HG02642 (cell line): ENCODE measurements around the gene FXYD7.
"Not testable (repeated sequence)": the region's sequence is repeated elsewhere in the genome, so short reads cannot be mapped to it uniquely, and the experiment has no call there.

ENCODE experiments used
- ATAC-seq: cut with Tn5 transposase; IDR thresholded peaks from one replicate; pipeline ENCODE4 v1.9.1; 2021; ENCODE audit warnings: mild to moderate bottlenecking; ENCODE audit not compliant: unreplicated experiment, poor library complexity

FXYD7 gene

DNA sequence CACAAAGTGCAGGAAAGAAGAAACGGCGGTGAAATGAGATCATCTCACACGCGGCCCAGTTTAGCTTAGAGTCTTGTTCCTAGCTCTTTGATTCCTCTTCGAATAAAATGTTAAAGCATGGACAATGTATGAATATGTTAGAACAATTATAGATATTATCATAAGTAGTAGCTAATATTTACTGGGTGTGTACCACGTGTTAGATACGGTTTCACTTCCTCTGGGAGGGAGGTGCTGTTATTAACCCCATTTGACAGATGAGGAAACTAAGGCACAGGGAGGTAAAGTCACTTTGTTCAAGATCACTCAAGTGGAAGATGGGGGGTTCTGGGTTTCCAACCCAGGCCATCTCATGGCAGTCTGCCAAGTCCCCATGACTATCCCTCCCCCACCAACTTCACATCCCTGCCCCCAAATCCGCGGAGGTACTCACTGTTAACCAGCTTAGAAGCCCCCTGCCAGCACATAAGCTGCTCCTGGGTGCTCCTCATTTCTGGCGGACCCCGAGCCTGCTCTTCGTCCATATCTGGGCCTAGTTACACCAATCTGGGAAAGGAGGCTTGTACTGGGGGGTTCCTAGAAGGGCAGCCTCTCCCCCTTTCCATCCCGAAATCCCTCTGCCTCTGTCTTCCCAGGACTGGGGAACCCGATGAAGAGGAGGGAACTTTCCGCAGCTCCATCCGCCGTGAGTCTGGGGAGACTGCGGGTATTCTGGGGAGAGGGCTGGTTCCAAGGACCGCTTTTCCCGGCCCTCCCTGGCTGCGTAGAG lies 1.0 kb upstream of the FXYD7 start:
- ATAC-seq: no peak

DNA sequence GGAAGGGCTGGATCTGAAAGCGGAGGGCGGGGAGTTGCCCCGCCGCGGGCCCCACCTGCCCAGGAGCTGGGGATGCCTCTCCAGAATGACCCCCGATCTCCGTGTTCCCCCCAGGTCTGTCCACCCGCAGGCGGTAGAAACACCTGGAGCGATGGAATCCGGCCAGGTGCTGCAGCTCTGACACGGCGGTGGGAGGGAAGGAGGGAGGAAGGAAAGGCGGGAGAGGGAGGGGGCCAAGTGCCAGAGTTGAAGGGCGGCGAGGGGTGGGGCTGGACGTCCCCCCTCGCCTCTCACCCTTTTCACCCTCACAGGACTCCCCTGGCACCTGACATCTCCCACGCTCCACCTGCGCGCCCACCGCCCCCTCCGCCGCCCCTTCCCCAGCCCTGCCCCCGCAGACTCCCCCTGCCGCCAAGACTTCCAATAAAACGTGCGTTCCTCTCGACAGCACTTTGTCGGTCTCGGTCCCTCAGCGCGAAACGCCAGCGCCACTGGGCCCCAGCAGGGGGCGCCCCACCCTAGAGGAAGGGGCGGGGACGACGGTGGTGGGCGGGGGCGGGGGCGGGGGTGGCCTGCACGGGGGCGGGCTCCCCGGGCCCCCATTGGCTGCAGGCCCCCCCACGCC lies 337 bp upstream of the FXYD7 start:
- no peak for ATAC-seq

DNA sequence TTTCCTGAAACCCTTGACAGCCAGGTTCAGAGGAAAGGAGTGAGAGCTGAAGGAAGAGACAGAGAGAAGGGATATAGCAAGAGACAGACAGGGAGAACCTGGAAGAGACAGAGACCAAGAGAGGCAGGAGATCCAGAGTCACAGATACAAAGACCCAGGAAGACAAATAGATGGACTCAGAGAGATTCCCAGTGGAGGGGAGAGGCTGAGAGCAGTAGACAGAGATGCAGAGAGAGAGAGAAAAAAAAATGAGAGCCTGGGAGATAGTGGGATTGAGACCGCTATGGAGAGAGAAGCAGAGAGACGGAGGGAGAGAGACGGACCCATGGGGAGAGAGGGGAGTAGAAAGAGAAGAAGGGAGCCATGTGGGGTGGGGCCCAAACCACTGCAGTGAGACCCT lies 763 bp downstream of the FXYD7 start:
- no peak for ATAC-seq

DNA sequence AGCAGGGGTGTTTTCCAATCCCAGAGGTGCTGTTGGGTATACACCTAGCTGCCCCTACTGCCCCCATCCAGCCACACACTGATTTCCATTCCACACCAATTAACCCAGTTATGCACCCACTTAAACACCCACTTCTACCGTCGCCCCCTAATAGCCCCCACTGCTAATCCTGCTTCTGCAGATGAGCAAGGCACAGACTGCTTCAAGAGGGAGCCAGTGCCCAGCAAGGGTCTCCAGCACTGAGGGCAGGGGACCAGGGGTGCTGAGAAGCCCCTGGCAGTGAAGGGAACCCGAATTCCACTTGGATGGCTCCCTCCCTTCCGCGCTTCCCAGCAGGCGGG lies 1.2 kb downstream of the FXYD7 start:
- no peak for ATAC-seq

DNA sequence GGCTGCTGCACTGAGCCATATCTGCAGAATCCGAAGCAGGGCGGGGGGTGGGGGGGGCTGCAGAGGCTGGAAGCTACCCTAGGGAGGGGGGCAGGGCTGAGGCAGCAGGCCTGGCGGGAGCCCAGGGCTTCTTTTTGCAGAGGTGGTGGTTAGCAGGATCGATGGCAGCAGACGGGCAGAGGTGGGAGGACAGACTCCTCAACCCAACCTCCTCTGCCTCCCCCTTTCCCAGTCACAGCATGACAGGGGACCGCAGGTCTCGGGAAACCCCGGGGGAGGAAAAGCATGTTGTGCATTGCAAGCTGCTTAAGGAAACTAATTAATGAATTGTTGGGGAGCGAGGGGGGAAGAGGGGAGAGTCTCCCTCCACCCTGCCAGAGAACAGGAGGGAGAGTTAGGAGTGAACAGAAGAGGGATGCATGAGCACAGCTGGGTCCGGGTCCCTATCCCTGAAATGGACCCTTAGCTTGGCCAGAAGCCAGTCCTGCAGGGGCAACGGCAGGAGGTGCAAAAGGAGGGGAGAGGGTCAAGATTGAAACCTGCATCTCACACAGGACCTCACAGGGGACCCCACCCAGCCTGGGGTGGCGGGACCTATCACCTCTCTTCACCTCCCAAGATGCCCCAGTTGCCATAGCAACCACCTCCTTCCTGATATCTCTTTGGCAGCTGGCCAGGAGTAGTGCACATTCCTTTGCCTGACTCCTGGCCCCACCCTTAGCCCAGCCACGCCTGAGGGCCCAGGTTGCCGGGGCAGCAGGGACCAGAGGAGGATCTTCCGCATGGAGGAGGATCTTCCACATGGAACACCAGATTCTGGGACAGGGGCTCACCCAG lies 1.8 kb downstream of the FXYD7 start:
- no peak for ATAC-seq

DNA sequence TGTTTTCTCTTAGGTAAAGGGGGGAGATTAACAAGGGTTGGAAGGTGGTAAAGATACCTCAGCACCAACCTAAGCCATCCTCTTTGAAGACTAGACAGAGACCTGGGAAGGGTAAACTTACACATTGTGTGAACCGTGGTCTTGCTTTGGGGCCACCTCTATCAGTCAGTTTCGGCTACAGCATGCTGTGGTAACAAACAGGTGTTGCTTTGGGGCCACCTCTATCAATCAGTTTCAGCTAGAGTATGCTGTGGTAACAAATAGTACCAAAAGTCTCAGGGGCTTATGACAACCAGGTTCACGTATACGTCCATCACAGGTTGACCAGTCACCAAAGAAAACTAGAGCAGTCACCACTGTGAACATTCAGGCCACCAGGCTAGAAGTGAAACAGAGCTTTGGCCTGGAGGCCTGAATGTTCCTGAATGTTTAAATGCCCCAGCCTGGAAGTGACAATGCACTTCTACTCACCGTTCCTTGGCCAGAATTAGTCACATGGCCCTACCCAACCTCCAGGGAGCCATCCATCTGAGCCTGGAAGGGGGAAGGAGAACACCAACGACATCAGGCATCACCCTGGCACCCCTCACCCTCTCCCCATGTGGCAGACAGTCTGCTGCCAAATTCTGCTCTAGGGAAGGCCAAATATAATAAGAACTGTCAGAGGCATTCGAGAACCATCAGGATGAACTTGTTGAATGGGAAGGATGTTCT lies 3.8 kb downstream of the FXYD7 start:
- ATAC-seq: no peak

DNA sequence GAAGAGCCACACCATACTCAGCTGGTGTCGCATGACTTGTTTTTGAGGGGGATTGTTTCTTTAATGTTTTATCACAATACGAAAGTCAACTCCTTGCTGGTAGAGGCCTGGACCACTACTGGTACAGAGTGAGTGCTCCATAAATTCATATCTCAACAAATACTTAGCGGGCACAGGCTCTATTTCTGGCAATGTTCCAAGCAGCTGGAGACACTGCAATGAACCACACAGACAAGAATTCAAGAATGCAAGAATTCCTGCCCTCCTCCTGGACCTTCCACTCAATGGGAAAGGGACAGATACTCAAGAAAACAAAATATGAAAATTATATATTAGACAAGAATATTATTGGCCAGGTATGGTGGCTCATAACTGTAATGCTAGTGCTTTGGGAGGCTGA lies 6.4 kb downstream of the FXYD7 start:
- no peak for ATAC-seq

DNA sequence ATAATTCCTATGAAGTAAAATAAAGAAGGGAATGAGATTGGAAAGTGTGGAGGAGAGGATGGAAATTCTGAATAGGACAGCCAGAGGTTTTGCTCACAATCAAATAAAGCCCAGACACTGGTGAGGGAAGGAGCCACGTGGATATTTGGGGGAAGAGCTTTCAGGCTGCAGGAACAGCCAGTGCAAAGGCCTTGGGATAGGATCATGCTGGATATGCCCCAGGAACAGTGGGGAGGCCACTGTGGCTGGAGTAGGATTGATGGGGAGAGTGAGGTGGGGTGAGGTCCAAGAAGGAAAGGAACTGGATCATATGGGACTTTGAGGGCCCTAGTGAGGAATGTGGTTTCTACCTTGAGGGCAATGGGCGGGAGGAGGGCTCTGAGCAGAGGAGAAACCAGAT lies 7.4 kb downstream of the FXYD7 start:
- ATAC-seq: no peak

DNA sequence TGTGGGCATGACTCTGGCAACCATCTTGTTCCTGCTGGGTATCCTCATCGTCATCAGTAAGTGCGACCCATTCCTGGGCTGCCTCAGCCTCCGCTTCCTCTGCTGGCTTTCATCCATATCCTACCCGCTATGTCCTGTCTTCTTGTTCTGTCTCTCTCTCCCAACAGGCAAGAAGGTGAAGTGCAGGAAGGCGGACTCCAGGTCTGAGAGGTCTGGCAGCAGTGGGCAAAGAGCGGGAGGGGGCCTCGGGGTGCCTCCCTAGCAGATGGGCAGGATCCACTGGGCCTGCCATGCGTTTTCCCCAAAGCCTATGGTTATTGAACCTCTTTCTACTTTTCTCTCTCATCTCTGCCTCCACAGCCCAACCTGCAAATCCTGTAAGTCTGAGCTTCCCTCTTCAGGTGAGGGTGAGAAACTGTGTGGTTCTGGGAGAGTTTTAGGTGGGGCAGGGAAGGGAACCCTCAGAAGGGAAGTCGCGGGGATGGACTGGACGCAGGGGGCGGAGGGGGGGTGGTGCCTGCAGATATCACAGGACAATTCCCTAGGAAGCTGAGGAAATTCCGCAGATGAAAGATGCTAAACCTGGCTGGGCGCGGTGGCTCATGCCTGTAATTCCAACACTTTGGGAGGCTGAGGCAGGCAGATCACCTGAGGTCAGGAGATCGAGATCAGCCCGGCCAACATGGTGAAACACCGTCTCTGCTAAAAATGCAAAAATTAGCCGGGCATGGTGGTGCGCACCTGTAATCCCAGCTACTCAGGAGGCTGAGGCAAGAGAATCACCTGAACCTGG lies 8.4 kb downstream of the FXYD7 start:
- ATAC-seq: no peak

DNA sequence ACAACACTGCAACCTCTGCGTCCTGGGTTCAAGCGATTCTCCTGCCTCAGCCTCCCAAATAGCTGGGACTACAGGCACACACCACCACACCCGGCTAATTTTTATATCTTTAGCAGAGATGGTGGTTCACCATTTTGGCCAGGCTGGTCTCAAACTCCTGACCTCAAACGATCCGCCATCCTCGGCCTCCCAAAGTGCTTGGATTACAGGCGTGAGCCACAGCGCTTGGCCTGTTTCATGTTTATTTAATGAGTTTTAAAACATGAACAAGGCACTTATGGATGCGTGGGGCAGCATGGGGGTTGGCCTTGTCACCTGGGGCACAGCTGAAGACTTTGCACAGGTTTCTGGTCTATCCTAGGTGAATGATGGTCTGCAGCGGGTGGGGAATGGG lies 10.1 kb downstream of the FXYD7 start:
- ATAC-seq: not testable (repeated sequence)

DNA sequence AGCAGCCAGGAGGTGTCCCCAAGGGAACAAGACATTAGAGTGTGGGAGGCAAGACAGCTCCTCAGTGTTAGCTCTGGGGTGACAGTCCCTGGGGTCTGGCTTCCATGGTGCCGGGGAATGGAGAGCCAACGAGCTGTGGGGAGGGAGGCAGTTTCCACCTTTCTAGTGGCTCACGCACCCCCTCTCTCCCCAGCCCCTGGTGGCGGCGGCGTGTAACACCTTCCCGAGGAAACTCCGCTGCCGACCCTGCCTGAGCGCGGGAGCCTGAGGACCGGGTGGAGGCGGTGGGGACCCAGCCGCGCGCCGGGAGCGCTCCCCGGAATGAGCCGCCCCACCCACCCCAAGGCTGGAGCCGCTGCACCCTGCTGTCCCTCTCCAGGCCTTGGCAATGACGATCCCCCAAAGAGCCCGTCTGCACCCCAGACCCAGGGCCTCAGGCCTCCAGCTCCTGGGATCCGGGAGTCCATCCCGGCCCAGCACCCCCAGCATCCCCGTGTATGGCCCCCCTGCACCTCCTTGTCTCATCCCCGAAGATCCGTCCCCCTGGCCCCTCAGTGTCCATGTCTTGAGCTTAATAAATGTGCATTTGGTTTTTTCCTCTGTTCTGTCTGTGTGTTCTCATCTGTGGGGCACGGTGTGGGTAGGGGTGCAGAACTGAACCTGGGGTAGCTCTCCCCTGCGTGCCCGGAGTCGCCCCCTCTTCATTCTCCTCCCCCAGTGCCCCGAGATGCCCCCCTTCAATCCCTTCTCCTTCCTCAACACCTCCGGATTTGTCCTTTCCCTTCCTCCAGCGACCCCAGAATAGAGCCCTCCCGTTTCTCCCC lies 10.9 kb downstream of the FXYD7 start:
- no peak for ATAC-seq

DNA sequence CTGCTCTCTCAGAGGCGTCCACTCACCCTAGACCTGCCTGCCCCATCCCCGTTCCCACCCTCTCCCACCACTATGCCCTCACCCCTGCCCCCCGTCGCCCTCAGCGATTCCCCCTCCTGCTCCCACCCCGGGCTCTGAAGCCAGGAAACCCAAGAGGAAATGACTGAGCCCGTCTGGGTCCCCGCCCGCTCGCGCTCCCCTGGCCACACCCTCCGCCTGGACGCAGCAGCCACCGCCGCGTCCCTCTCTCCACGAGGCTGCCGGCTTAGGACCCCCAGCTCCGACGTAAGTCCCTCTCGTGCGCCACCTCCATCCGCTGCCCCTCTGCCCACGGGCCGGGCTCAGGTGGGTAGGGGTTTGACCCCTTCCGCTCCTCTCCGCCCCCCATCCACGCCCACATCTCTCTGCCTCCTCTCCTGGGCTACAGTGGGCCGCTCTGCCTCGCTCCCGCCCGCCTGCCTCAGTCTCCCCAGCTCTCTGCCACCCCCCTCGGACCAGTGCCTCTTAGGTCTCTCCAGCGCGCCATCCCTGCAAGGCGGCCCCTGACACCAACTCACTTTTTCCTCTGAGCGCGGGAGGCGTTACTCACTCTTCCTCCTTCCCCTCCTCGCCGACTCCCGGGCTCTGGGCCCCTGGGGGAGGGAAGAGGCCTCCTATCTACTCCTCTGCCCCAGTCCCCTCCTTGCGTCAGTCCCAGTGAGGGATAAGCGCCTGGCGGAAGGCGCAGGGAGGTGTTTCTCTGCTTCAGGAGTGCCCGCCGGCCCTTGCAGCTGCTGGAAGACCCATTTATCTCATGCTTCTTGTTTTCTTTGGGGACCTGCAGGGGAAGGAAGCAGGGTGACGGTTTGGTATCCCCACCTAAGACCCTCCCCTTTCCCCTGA lies 11.7 kb downstream of the FXYD7 start, which contains the start of gene FXYD5:
TSS of gene FXYD5 (plus strand) at position 211 of the 882 bp plus-strand sequence. CDS start 816 bp downstream, outside the sequence.
- ATAC-seq: peak; percentile 45

DNA sequence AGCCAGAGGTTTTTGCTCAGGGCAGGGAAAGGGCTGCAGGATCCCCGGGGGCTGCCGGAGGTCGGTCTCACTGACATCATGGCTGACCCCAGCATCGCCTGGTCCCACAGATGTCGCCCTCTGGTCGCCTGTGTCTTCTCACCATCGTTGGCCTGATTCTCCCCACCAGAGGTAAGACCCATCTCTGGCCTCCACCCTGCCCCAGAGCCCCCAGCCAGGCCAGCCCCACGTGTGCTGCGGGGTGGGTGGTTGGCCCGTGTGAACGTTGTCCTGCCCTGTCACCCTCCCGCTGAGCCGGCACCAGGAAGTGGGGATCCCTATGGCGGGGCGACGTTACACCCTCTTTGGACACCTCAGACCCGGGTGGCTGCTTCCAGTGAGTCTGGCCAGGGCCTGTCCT lies 12.4 kb downstream of the FXYD7 start:
- no peak for ATAC-seq

DNA sequence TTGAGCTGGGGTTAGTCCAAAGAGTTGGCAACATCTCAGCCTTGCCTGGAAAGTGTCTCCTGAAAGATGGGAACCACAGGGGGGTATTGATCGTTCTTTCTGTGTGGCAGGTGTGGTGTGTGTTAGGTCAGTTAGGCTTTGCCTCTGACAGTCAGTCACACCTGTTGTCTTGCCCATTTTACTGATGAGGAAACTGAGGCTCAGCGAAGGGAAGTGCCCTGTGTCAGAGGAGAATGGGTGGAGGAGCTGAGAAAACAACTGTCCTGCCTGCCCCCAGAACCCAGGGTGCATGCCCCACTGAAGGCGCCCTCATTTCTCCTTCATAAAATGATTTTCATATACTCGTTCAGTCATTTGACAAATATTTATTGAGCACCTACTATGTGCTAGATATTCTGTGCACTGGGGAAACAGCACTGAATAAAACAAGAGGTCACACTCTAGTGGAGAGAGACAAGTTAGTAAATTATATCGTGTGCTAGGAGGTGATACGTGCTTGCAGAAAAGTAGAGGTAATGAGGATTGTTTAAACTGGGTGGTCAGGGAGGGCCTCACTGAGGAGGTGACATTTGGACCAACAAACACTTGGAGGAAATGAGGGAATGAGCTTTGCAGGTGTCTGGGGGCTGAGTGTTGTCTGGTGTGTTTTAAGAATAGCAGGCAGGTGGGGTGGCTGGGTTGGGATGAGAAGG lies 13.1 kb downstream of the FXYD7 start:
- ATAC-seq: no peak

DNA sequence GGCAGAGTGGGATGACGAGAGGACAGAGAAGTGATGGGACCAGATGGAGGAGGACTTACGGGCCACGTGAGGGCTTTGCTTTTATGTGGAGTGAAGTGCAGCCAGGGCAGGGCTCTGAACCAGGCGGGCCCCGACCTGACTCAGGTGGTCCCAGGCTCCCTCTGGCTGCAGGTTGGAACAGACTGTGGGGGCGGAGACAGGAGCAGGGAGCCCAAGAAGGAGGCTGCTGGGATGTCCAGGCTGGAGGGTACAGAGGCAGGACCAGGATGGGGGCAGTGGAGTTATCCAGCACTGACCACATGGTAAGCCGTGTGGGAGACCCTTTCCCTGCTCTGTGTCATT lies 13.6 kb downstream of the FXYD7 start:
- no peak for ATAC-seq

DNA sequence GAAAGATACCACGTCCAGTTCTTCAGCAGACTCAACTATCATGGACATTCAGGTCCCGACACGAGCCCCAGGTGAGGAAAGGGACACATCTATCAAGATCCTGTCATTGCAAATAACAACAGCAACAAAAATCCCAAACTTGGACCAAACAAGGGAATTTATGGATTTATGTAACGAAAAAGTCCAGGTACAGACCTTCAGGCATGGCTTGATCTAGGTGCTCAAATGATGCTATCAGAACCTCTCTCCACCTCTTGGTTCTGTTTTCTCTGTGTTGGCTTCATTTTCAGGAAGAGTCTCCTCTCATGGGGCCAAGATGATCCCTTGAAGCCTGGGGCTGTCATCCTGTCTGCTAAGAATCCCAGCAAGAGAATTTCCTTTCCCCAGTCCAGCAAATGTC lies 14.4 kb downstream of the FXYD7 start:
- ATAC-seq: no peak

DNA sequence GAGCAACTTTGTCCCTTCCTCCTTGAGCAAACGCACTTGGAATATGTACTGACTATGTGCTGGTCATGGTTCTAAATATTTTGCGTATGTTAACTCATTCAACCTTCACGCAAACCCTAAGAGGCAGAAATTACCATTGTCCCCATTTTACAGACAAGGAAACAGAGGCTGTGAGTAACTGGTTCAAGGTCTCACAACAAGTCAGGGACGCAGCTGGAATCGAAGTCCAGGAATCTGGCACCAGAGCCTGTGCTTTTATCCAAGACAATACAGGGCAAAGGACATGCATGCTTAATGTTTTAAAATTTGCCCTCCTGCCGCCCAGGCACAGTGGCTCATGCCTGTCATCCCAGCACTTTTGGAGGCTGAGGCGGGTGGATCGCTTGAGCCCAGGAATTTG lies 16.6 kb downstream of the FXYD7 start:
- ATAC-seq: no peak
